GM04504 (cell line): ENCODE data around the gene MT1M.
"Not testable (repeated sequence)": the region's sequence is repeated elsewhere in the genome, so short reads cannot be mapped to it uniquely, and the experiment has no call there.

Experiments
- DNase-seq: peaks from one replicate; pipeline ENCODE4 v3.0.0-alpha.2; 2012; ENCODE audit warnings: low read depth

Gene MT1M

GRCh38 chr16:56608876-56609462, 23.5 kb upstream of the MT1M start:
- DNase-seq: no peak

DNA sequence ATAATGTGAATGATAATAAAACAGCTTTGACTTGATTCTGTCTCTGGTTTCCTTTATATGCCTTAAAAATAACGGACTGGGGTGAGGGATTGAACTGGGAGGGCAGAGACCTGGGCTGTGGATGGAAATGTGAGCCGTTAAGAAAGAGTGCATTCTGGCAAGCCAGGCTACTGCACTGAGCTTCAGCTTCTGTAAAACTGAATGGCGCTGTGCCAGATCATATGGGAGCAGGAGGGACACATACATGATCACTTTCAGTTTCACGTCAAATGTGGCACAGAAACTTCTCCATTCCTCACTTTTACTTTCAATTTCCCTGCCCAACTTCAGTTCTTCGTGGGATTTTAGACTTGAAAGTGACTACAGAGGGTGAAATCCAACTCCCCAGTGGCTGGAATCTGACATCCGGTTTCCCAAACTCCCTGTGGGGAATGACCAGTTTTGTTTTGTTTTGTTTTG, 23.0 kb upstream of the MT1M start:
- DNase-seq: peak; percentile 74

- no peak for DNase-seq
These were observed 22.3 kb upstream of the MT1M start for GRCh38 chr16:56610017-56610608.

- DNase-seq: no peak
These were observed 21.8 kb upstream of the MT1M start for GRCh38 chr16:56610609-56611111.

- no peak for DNase-seq
These were observed 21.1 kb upstream of the MT1M start for GRCh38 chr16:56611281-56611833.

GRCh38 chr16:56613706-56614105, 18.8 kb upstream of the MT1M start:
- DNase-seq: no peak

DNA sequence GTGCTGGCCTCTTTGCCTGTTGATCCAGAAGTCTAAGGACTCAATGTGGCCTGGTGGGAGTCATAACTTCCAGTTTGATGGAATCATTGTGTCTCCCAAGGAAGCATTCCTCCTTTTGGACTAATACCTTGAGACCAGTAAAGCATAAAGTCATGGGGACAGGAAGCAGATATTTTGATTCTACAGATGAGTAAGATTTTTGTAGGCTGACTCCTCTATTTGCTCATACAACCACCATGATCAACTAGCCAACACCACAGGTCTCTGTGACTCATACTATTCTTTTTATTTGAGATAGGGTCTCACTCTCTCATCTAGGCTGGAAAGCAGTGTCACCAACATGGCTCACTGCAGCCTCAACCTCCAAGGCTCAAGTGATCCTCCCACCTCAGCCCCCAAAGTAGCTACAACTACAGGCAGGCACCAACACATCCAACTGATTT, 17.9 kb upstream of the MT1M start:
- DNase-seq: no peak

- DNase-seq: no peak
These were observed 17.1 kb upstream of the MT1M start for GRCh38 chr16:56615353-56615752.

DNA sequence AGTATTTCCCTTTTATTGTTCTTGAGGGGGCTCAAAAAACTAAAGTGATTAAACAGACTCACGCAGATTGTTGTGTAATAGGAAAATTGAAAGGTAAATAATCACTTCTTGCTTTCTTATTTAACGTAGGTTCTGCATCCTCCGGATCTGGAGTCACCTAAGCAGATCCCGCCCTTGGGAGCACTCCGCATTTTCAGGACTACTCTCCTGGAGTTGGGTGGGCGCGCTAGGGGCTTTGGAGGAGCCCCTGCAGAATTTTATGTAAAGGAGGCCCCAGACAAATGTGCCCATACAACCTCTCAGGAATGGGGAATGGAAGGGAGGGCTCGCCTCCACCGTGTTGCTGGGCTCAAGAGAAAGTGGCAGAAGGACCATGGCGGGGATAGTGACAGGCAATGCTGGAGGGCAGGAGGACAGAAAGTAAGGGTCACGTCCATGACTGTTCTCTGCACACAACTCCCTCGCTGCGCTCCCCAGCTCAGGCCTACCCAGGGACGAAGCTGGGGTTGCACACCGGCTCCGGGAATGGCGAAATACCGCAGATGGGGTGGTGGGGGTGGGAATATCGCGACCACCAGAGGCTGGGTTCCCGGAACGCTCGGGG, 15.7 kb upstream of the MT1M start:
- no peak for DNase-seq

DNA sequence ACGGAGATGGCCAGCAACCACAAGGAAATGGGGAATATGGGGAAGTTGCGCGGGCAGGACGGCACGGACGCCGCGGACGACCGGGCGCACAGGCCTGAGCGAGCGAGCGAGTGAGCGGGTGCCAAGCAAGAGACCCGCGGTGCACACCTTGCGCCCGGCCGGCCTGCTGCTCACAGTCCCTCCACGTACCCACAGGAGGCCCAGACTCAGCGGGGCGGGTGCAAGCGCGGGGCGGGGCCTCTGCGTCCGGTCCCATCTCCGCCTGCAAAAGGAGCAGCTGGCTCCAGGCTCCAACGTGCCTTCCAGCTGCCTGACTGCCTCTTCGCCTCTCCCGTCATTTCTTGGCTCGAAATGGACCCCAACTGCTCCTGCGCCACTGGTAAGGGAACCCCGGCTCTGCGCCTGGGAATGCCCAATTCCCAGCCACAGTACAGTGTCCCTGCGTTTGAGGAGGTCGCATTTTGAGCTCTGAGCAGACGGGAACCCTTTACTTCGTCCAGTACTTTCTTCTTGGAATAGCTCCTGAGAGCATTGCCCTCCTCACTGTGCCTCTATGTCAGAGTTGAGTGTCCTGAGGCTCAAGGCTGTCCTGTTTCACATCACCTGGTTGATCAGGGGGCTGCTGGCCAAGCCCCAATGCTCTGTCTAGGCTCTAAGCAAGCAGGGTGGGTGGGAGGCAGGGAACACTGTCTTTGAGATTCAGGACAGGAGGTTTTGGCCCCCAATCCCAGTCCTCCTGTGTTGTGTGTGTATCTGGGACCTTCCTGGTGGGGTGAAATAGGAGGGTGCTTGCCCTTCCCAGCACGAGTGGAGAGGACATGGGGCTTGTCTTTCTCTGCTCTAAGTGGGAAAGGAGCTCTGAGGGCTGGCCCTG, 15.0 kb upstream of the MT1M start:
- no peak for DNase-seq

DNA sequence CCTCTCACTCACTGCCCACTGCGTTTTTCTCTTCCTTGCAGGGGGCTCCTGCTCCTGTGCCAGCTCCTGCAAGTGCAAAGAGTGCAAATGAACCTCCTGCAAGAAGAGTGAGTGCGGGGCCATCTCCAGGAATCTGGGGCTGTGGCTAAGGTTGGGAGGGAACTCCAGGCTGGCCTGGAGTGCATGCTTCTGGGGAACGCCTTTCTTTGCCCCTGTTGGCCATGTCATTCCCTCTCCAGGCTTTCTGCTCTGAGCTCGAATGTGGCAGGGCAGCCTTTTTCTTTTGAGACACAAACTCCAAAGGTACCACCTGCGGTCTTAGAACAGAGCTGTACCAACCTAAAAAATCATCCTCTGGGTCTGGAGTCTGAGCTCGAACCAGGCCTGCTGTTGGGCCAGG, 14.3 kb upstream of the MT1M start:
- no peak for DNase-seq

GRCh38 chr16:56620339-56620897, 12.0 kb upstream of the MT1M start:
- no peak for DNase-seq

DNA sequence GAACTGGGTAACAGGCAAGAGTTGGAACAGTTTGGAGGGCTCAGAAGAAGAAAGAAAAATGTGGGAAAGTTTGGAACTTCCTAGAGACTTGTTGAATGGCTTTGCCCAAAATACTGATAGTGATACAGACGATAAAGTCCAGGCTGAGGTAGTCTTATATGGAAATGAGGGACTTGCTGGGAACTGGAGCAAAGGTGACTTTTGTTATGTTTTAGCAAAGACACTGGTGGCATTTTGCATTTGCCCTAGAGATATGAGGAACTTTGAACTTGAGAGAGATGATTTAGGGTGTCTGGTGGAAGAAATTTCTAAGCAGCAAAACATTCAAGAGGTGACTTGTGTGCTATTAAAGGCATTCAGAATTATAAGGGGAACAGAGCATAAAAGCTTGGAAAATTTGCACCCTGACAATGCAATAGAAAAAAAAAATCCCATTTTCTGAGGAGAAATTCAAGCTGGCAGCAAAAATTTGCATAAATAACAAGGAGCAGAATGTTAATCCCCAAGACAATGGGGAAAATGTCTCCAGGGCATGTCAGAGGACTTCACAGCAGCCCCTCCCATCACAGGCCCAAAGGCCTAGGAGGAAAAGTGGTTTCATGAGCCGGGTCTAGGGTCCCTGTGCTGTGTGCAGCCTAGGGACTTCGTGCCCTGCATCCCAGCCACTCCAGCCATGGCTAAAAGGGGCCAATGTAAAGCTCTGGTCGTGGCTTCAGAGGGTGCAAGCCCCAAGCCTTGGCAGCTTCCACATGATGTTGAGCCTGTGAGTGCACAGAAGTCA, 10.6 kb upstream of the MT1M start:
- DNase-seq: not testable (repeated sequence)

DNA sequence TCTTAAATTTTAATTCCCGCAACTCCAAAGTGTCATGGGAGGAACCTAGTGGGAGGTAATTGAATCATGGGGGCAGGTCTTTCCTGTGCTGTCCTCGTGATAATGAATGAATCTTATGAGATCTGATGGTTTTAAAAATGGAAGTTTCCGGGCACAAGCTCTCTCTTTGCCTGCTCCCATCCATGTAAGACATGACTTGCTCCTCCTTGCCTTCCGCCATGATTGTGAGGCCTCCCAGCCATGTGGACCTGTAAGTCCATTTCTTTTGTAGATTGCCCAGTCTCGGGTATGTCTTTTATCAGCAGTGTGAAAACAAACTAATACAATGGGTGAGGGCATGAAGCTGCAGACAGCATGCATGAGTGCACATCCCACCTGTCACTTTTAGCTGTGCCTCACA, 9.3 kb upstream of the MT1M start:
- not testable (repeated sequence) for DNase-seq

GRCh38 chr16:56623637-56624036, 8.8 kb upstream of the MT1M start:
- no peak for DNase-seq

DNA sequence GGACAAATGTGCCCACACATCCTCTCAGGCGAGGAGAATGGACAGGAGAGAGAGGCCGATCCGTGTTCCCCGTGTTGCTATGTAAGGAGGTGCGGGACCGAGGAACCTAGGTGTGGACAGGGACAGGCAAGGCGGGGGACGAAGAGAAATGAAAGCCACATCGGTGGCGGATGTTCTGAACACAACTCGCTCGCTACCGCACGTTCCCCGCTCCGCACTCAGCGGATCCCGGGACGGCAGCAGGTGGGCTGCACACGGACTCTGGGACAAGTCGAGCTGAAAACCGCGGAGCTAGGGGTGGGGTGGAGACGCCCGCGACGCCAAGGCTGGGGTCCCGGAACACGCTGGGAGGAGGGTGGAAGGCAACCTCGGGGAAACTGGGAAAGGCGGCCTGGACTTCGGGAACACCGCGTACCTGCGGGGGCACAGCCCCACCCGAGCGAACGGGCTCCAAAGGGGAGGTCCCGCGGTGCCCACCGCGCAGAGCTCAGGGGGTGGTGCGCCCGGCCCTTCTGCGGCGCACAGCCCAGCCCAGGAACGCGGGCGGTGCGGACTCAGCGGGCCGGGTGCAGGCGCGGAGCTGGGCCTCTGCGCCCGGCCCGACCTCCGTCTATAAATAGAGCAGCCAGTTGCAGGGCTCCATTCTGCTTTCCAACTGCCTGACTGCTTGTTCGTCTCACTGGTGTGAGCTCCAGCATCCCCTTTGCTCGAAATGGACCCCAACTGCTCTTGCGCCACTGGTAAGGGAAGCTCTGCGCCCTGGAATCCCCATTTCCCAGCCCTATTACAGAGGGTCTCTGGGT, 7.1 kb upstream of the MT1M start, which contains the start of gene MT1E:
TSS of gene MT1E (plus strand) at position 642 of the 803 bp plus-strand sequence. CDS start at position 713, 71 bp downstream.
- DNase-seq: no peak

DNA sequence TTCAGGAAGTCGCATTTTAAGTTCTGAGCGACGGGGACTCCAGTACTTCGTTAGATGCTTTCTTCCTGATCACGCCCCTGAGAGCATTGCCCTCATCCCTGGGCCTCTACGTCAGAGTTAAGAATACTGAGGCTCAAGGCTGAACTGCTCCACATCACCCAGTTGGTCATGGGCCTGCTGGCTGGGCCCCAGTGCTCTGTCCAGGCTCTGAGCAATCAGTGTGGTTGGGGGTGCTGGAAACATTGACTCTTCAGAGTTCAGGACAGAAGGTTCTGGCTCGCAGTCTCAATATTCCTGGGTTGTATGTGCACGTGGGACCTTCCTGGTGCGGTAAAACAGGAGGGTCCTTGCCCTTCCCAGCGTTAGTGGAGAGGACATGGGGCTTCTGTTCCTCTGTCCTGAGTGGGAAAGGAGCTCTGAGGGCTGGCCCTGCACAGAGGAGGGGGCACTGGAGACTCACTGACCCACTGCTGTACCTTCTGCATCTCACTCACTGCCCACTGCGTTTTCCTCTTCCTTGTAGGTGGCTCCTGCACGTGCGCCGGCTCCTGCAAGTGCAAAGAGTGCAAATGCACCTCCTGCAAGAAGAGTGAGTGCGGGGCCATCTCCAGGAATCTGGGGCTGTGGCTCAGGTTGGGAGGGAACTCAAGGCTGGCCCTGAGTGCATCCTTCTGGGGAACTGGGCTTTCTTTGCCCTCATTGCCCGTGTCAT, 6.4 kb upstream of the MT1M start:
- DNase-seq: no peak

DNA sequence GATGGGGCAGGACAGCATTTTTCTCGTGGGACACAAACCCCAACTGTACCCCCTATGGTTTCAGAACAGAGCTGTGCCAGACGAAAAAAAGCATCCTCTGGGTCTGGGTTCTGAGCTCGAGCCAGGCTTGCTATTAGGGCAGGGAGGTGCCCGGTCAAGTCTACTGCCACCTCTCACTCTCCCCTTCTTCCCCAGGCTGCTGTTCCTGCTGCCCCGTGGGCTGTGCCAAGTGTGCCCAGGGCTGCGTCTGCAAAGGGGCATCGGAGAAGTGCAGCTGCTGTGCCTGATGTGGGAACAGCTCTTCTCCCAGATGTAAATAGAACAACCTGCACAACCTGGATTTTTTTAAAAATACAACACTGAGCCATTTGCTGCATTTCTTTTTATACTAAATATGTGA, 5.8 kb upstream of the MT1M start:
- no peak for DNase-seq
